B cell (primary cell): ENCODE measurements around the gene LAG3.
A peak's percentile ranks its signal among the peaks of the same experiment; 100 is the strongest.

Experiments used
- EZH2 ChIP-seq: IDR thresholded peaks from 2 replicates; pipeline ENCODE4 v1.6.1; 2012; ENCODE audit warnings: borderline replicate concordance, low read depth, mild to moderate bottlenecking, moderate library complexity, low read length; ENCODE audit not compliant: insufficient read depth, poor library complexity, severe bottlenecking
- TF ChIP-seq, protein P1 (sequence below): fragments of 200-600 bp; IDR thresholded peaks from one replicate; pipeline ENCODE4 v1.8.0; 2022; ENCODE audit warnings: antibody characterized with exemption, mild to moderate bottlenecking

- TF ChIP-seq, protein P1, sequence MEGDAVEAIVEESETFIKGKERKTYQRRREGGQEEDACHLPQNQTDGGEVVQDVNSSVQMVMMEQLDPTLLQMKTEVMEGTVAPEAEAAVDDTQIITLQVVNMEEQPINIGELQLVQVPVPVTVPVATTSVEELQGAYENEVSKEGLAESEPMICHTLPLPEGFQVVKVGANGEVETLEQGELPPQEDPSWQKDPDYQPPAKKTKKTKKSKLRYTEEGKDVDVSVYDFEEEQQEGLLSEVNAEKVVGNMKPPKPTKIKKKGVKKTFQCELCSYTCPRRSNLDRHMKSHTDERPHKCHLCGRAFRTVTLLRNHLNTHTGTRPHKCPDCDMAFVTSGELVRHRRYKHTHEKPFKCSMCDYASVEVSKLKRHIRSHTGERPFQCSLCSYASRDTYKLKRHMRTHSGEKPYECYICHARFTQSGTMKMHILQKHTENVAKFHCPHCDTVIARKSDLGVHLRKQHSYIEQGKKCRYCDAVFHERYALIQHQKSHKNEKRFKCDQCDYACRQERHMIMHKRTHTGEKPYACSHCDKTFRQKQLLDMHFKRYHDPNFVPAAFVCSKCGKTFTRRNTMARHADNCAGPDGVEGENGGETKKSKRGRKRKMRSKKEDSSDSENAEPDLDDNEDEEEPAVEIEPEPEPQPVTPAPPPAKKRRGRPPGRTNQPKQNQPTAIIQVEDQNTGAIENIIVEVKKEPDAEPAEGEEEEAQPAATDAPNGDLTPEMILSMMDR, result no peak
- TF ChIP-seq EZH2, result peak; percentile 87
Measured at GRCh38 chr12:6773590-6774351, 1.5 kb downstream of the LAG3 start.
